ENCODE results near the gene NEK3.
"Not testable (repeated sequence)": the region's sequence is repeated elsewhere in the genome, so short reads cannot be mapped to it uniquely, and the experiment has no call there.

NEK3 gene

GRCh38 chr13:52179925-52180324 lies 20.5 kb upstream of the NEK3 start:
- peaks cover 37% of the 10 kb centered on the region for H3K36me3 Mint-ChIP-seq
- H3K27ac Mint-ChIP-seq: no peak overlapping the region
- no peaks in the 10 kb centered on the region for H3K4me1 Mint-ChIP-seq

GRCh38 chr13:52177276-52177675 lies 17.9 kb upstream of the NEK3 start:
- Mint-ChIP-seq H3K36me3 (peaks cover 39% of the 10 kb centered on the region), H3K9me3 (no peaks in the 10 kb centered on the region), H3K27ac (no peak overlapping the region), H3K4me3 (no peak overlapping the region), H3K27me3 (no peaks in the 10 kb centered on the region), H3K4me1 (peaks cover 15% of the 10 kb centered on the region)
- ATAC-seq: no peak

More at GRCh38 chr13:52179925-52180324, 20.5 kb upstream of the NEK3 start:
- H3K9me3 Mint-ChIP-seq: no peaks in the 10 kb centered on the region
- no peak for ATAC-seq
- no peak overlapping the region for H3K4me3 Mint-ChIP-seq
- H3K27me3 Mint-ChIP-seq: no peaks in the 10 kb centered on the region

GRCh38 chr13:52173970-52174369 lies 14.6 kb upstream of the NEK3 start:
- Mint-ChIP-seq H3K4me1 (peaks cover 15% of the 10 kb centered on the region), H3K36me3 (peaks cover 42% of the 10 kb centered on the region)
- peak; percentile 57 for ATAC-seq
- H3K27ac Mint-ChIP-seq, H3K27me3 Mint-ChIP-seq, H3K4me3 Mint-ChIP-seq, H3K9me3 Mint-ChIP-seq: not testable (repeated sequence)

GRCh38 chr13:52173373-52173772 lies 14.0 kb upstream of the NEK3 start:
- no peaks in the 10 kb centered on the region for H3K9me3 Mint-ChIP-seq
- H3K36me3 Mint-ChIP-seq: peaks cover 46% of the 10 kb centered on the region
- no peaks in the 10 kb centered on the region for H3K27me3 Mint-ChIP-seq
- no peak overlapping the region for H3K4me3 Mint-ChIP-seq
- peaks cover 15% of the 10 kb centered on the region for H3K4me1 Mint-ChIP-seq
- peak overlapping the region; percentile 54 for H3K27ac Mint-ChIP-seq
- ATAC-seq: no peak

GRCh38 chr13:52171686-52172085 lies 12.3 kb upstream of the NEK3 start:
- not testable (repeated sequence) for H3K4me3 Mint-ChIP-seq, H3K9me3 Mint-ChIP-seq, ATAC-seq, H3K27me3 Mint-ChIP-seq
- Mint-ChIP-seq H3K36me3 (peaks cover 45% of the 10 kb centered on the region), H3K27ac (peak overlapping the region; percentile 54), H3K4me1 (peaks cover 15% of the 10 kb centered on the region)

GRCh38 chr13:52170828-52171391 lies 11.5 kb upstream of the NEK3 start:
- H3K4me3 Mint-ChIP-seq, H3K27me3 Mint-ChIP-seq, H3K9me3 Mint-ChIP-seq, H3K27ac Mint-ChIP-seq, ATAC-seq: not testable (repeated sequence)
- Mint-ChIP-seq H3K36me3 (peaks cover 52% of the 10 kb centered on the region), H3K4me1 (peaks cover 15% of the 10 kb centered on the region)

- Mint-ChIP-seq H3K4me1 (peaks cover 15% of the 10 kb centered on the region), H3K9me3 (no peaks in the 10 kb centered on the region), H3K27me3 (no peaks in the 10 kb centered on the region), H3K27ac (no peak overlapping the region), H3K36me3 (peaks cover 54% of the 10 kb centered on the region), H3K4me3 (no peak overlapping the region)
- ATAC-seq: no peak
These were observed 10.4 kb upstream of the NEK3 start for GRCh38 chr13:52169839-52170238.

- ATAC-seq: no peak
- Mint-ChIP-seq H3K36me3 (peaks cover 49% of the 10 kb centered on the region), H3K4me3 (no peak overlapping the region), H3K4me1 (peaks cover 7% of the 10 kb centered on the region), H3K27ac (no peak overlapping the region), H3K9me3 (no peaks in the 10 kb centered on the region), H3K27me3 (no peaks in the 10 kb centered on the region)
These were observed 6.0 kb upstream of the NEK3 start for GRCh38 chr13:52165411-52165810.

GRCh38 chr13:52164989-52165388 lies 5.6 kb upstream of the NEK3 start:
- Mint-ChIP-seq H3K9me3 (no peaks in the 10 kb centered on the region), H3K4me1 (peaks cover 9% of the 10 kb centered on the region), H3K27me3 (no peaks in the 10 kb centered on the region), H3K36me3 (peaks cover 50% of the 10 kb centered on the region), H3K4me3 (no peak overlapping the region), H3K27ac (no peak overlapping the region)
- no peak for ATAC-seq

- H3K9me3 Mint-ChIP-seq, H3K4me3 Mint-ChIP-seq, ATAC-seq, H3K27me3 Mint-ChIP-seq, H3K27ac Mint-ChIP-seq: not testable (repeated sequence)
- H3K4me1 Mint-ChIP-seq: peaks cover 16% of the 10 kb centered on the region
- H3K36me3 Mint-ChIP-seq: peaks cover 52% of the 10 kb centered on the region
These were observed 4.5 kb upstream of the NEK3 start for GRCh38 chr13:52163878-52164277.

- H3K4me1 Mint-ChIP-seq: peaks cover 29% of the 10 kb centered on the region
- ATAC-seq: no peak
These were observed 3.1 kb upstream of the NEK3 start for GRCh38 chr13:52162279-52163101.

GRCh38 chr13:52161181-52161646 lies 1.8 kb upstream of the NEK3 start:
- H3K4me1 Mint-ChIP-seq: peaks cover 42% of the 10 kb centered on the region
- H3K27me3 Mint-ChIP-seq: no peaks in the 10 kb centered on the region
- H3K36me3 Mint-ChIP-seq: peaks cover 44% of the 10 kb centered on the region
- no peak for ATAC-seq
- no peak overlapping the region for H3K4me3 Mint-ChIP-seq
- no peaks in the 10 kb centered on the region for H3K9me3 Mint-ChIP-seq
- H3K27ac Mint-ChIP-seq: no peak overlapping the region

More at GRCh38 chr13:52162279-52163101, 3.1 kb upstream of the NEK3 start:
- Mint-ChIP-seq H3K9me3 (no peaks in the 10 kb centered on the region), H3K4me3 (no peak overlapping the region), H3K36me3 (peaks cover 43% of the 10 kb centered on the region), H3K27ac (peak overlapping the region; percentile 17), H3K27me3 (no peaks in the 10 kb centered on the region)

GRCh38 chr13:52160506-52160905 lies 1.1 kb upstream of the NEK3 start:
- peaks cover 37% of the 10 kb centered on the region for H3K36me3 Mint-ChIP-seq
- ATAC-seq: no peak
- H3K4me1 Mint-ChIP-seq: peaks cover 43% of the 10 kb centered on the region
- no peaks in the 10 kb centered on the region for H3K9me3 Mint-ChIP-seq
- H3K4me3 Mint-ChIP-seq: no peak overlapping the region
- H3K27ac Mint-ChIP-seq: no peak overlapping the region
- no peaks in the 10 kb centered on the region for H3K27me3 Mint-ChIP-seq

- Mint-ChIP-seq H3K4me1 (peaks cover 43% of the 10 kb centered on the region), H3K27ac (peak overlapping the region; percentile 94), H3K36me3 (peaks cover 33% of the 10 kb centered on the region), H3K9me3 (no peaks in the 10 kb centered on the region), H3K4me3 (peak overlapping the region; percentile 79), H3K27me3 (no peaks in the 10 kb centered on the region)
- ATAC-seq: no peak
These were observed 656 bp upstream of the NEK3 start for GRCh38 chr13:52160053-52160452.

GRCh38 chr13:52158629-52159158 lies 703 bp downstream of the NEK3 start:
- no peaks in the 10 kb centered on the region for H3K27me3 Mint-ChIP-seq
- ATAC-seq: peak; percentile 77
- peak overlapping the region; percentile 79 for H3K4me3 Mint-ChIP-seq
- peaks cover 28% of the 10 kb centered on the region for H3K36me3 Mint-ChIP-seq
- no peaks in the 10 kb centered on the region for H3K9me3 Mint-ChIP-seq
- peaks cover 43% of the 10 kb centered on the region for H3K4me1 Mint-ChIP-seq
- peak overlapping the region; percentile 94 for H3K27ac Mint-ChIP-seq

Data from stimulated activated memory B cell treated with anti-CD40 and anti-IgM and Interleukin-4, amounts not matched to agents 10 μg/mL and 1 μg/mL and 100 μg/mL, for 72 hours (primary cell).